Calu3 (cell line): Measurements from ENCODE around the gene RAP2A. TPM values are rescaled to one million over a fixed set of nuclear protein-coding genes. Genes with fewer than 3 reads are reported as not detected.

Experiments used
- BruUV-seq: library from RNA; stranded (reverse); fragments of 400-500 nt; replicated peaks from 2 replicates; lab custom pipeline; 2021; lab: Mats Ljungman, UMichigan
- CTCF ChIA-PET: fragments of 300-600 bp; sonication (Branson Sonifier 250); formaldehyde crosslinking; loops from one replicate; lab custom pipeline; 2022; ENCODE audit warnings: antibody characterized with exemption; lab: Charles Lee
- DNase-seq: peaks from one replicate; pipeline ENCODE4 v3.0.0; 2022
- H3K27ac Mint-ChIP-seq: one replicate; pipeline ENCODE4 v1.8.0; 2022; ENCODE audit warnings: mixed read lengths; ENCODE audit not compliant: unreplicated experiment
- H3K27me3 Mint-ChIP-seq: one replicate; pipeline ENCODE4 v1.8.0; 2022; ENCODE audit warnings: mixed read lengths; ENCODE audit not compliant: unreplicated experiment
- H3K36me3 Mint-ChIP-seq: one replicate; pipeline ENCODE4 v1.8.0; 2022; ENCODE audit warnings: mild to moderate bottlenecking, moderate library complexity, mixed read lengths; ENCODE audit not compliant: insufficient read depth, unreplicated experiment
- H3K4me1 Mint-ChIP-seq: one replicate; pipeline ENCODE4 v1.8.0; 2022; ENCODE audit warnings: mild to moderate bottlenecking, low read depth, mixed read lengths; ENCODE audit not compliant: unreplicated experiment
- H3K4me3 Mint-ChIP-seq: one replicate; pipeline ENCODE4 v1.8.0; 2022; ENCODE audit warnings: mild to moderate bottlenecking, low read depth, moderate library complexity, mixed read lengths; ENCODE audit not compliant: unreplicated experiment
- H3K9me3 Mint-ChIP-seq: one replicate; pipeline ENCODE4 v1.8.0; 2022; ENCODE audit warnings: low read depth, mixed read lengths; ENCODE audit not compliant: unreplicated experiment
- CTCF ChIP-seq: fragments of 200-600 bp; IDR thresholded peaks from one replicate; pipeline ENCODE4 v1.8.0; 2022; ENCODE audit warnings: antibody characterized with exemption; ENCODE audit not compliant: unreplicated experiment
- intact Hi-C: fragments of 100-400 bp; cut with micrococcal nuclease; formaldehyde crosslinking; loops from one replicate; pipeline ENCODE4 v1.10.0; 2022; ENCODE audit not compliant: unreplicated experiment
- total RNA-seq: library from RNA; stranded (reverse); gene quantifications from 2 replicates; pipeline ENCODE4 v1.2.3, GENCODE V29; 2022

The RAP2A gene
- total RNA-seq, 1 experiment from 2014 or later = 7.7 TPM

DNA sequence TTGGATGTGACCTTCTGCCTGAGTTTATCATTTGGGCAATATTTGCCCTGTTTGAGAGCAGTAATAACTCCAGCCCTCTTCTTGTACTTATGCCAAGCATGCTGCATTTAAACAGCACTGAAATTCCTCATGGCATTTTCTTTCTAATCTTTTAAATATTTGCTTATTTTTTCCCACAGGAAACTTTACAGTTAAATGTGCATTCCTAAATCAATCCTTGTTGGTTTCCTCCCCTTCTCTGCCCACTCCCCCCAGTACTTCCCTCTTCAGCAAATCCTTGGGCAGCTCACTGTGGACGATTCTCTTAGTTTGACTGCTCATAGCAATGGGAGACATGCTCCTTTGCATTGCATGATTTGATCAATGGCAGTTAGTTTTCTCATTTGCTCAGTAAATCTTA lies 68.7 kb downstream of the RAP2A start:
- no TSS peak for BruUV-seq
- intact Hi-C loops = no loop called here
- CTCF ChIA-PET = no interaction called here

GRCh38 chr13:97505017-97505416 lies 71.0 kb downstream of the RAP2A start:
- Mint-ChIP-seq H3K36me3 (no peaks in the 10 kb centered on the region), H3K4me1 (no peaks in the 10 kb centered on the region), H3K27ac (no peak overlapping the region), H3K9me3 (no peaks in the 10 kb centered on the region), H3K4me3 (no peak overlapping the region), H3K27me3 (peaks cover 11% of the 10 kb centered on the region)
- no TSS peak for BruUV-seq
- intact Hi-C loops = no loop called here
- DNase-seq = no peak
- CTCF ChIA-PET = no interaction called here
- TF ChIP-seq CTCF = no peak

More for the DNA sequence above, 68.7 kb downstream of the RAP2A start:
- Mint-ChIP-seq H3K36me3 (no peaks in the 10 kb centered on the region), H3K27me3 (peaks cover 11% of the 10 kb centered on the region), H3K9me3 (no peaks in the 10 kb centered on the region), H3K4me3 (no peak overlapping the region), H3K27ac (peak overlapping the region; percentile 72), H3K4me1 (no peaks in the 10 kb centered on the region)
- no peak for DNase-seq
- no peak for TF ChIP-seq CTCF

- intact Hi-C loops = no loop called here
- no peak for DNase-seq
- Mint-ChIP-seq H3K9me3 (no peaks in the 10 kb centered on the region), H3K4me3 (no peak overlapping the region), H3K27me3 (peaks cover 11% of the 10 kb centered on the region), H3K36me3 (no peaks in the 10 kb centered on the region), H3K4me1 (no peaks in the 10 kb centered on the region), H3K27ac (no peak overlapping the region)
- TF ChIP-seq CTCF = no peak
- CTCF ChIA-PET = no interaction called here
- no TSS peak for BruUV-seq
Measured at GRCh38 chr13:97506511-97506910, 72.5 kb downstream of the RAP2A start.

DNA sequence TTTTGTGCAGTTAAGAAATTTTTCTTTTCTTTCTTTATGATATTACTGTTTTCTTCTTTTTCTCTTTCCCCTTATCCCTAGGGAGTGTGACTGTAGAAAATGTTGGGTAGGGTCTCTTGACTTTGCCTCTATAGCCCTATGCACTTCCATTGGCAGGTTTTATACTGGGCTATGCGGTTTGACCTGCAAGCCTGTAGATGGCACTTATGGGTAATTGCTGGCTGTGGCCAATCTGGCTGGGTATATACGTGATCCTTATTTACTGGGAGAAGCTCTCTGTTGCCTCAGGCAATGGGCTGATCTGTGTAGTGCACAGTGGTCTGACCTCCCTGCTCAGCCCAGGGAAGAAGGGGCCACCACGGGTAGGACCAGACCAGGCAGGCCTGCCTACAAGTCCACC lies 78.8 kb downstream of the RAP2A start:
- CTCF ChIA-PET = no interaction called here
- Mint-ChIP-seq H3K27me3 (no peaks in the 10 kb centered on the region), H3K4me3 (no peak overlapping the region), H3K27ac (no peak overlapping the region), H3K4me1 (no peaks in the 10 kb centered on the region), H3K9me3 (no peaks in the 10 kb centered on the region), H3K36me3 (no peaks in the 10 kb centered on the region)
- intact Hi-C loops = no loop called here
- no peak for DNase-seq
- no peak for TF ChIP-seq CTCF
- BruUV-seq = no TSS peak

DNA sequence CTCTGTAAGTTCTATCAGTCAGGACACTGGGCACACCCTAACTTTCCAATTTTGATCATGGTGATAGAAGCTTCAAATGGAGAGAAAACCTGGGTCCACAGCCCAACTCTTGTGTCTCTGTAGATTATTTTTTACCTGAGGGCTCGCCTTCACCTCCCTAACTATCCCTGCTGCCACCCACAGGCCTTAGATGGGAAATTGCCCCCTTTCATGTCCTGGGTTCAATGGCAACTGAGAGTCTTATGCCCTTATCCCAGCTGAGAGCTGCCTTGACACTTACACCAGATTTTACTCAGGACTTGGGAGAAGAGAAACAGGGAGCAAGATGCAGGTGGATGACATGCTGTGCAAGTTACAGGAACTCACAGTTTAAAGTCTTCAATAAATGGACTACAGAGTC lies 81.7 kb downstream of the RAP2A start:
- Mint-ChIP-seq H3K4me1 (no peaks in the 10 kb centered on the region), H3K36me3 (no peaks in the 10 kb centered on the region), H3K27me3 (no peaks in the 10 kb centered on the region), H3K4me3 (no peak overlapping the region), H3K27ac (no peak overlapping the region), H3K9me3 (no peaks in the 10 kb centered on the region)
- no peak for DNase-seq
- CTCF ChIA-PET = no interaction called here
- no peak for TF ChIP-seq CTCF
- intact Hi-C loops = no loop called here
- no TSS peak for BruUV-seq
